Osteocyte (in vitro differentiated cells): ENCODE measurements around the gene IQSEC3. TPM values are rescaled to one million over a fixed set of nuclear protein-coding genes. Genes with fewer than 3 reads are reported as not detected.
"Not testable (repeated sequence)": the region's sequence is repeated elsewhere in the genome, so short reads cannot be mapped to it uniquely, and the experiment has no call there.

Source experiments
- DNase-seq: peaks from one replicate; pipeline ENCODE4 v3.0.0; 2021; ENCODE audit warnings: mixed read lengths; ENCODE audit not compliant: unreplicated experiment; ENCODE audit errors: extremely low spot score
- H3K27ac Mint-ChIP-seq: one replicate; pipeline ENCODE4 v1.8.0; 2021; ENCODE audit warnings: mild to moderate bottlenecking, mixed read lengths; ENCODE audit not compliant: unreplicated experiment
- H3K27me3 Mint-ChIP-seq: one replicate; pipeline ENCODE4 v1.8.0; 2021; ENCODE audit warnings: mixed read lengths; ENCODE audit not compliant: unreplicated experiment
- H3K36me3 Mint-ChIP-seq: one replicate; pipeline ENCODE4 v1.8.0; 2021; ENCODE audit warnings: mixed read lengths; ENCODE audit not compliant: unreplicated experiment
- H3K4me1 Mint-ChIP-seq: one replicate; pipeline ENCODE4 v1.8.0; 2021; ENCODE audit warnings: mixed read lengths; ENCODE audit not compliant: unreplicated experiment
- H3K4me3 Mint-ChIP-seq: one replicate; pipeline ENCODE4 v1.8.0; 2021; ENCODE audit warnings: mild to moderate bottlenecking, moderate library complexity, mixed read lengths; ENCODE audit not compliant: unreplicated experiment
- H3K9me3 Mint-ChIP-seq: one replicate; pipeline ENCODE4 v1.8.0; 2021; ENCODE audit warnings: mixed read lengths; ENCODE audit not compliant: unreplicated experiment
- total RNA-seq: library from RNA; stranded (reverse); gene quantifications from 2 replicates; pipeline ENCODE4 v1.2.1, GENCODE V29; 2021
- TF ChIP-seq, protein P1 (sequence below): fragments of 200-600 bp; sonication (generic); IDR thresholded peaks from 2 replicates; pipeline ENCODE4 v1.5.0; 2021; ENCODE audit warnings: antibody characterized with exemption, mild to moderate bottlenecking, moderate library complexity

The IQSEC3 gene
- total RNA-seq, 1 donor from 2014 or later: 0.56 TPM

DNA sequence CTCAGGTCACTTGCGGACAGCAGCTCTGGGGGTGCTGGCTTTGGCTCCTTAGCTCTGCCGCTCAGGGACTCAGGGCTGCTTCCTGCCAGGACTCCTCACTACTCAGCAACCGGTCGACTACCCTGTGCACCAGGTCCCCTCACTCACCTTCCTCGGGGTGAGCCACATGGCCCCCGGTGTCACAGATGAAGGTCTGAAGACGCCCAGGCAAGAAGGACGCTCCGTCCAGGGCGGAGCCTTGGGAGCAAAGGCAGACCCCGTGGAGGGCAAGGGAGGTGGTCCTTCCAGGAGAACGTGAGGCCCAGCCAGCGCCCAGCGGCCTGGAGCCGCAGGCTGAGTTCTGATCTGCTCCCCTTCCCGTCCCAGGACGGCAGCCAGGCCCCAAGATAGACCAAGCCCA is 115.4 kb downstream of the IQSEC3 start:
- no peak overlapping the region for H3K4me3 Mint-ChIP-seq
- H3K36me3 Mint-ChIP-seq: no peaks in the 10 kb centered on the region
- no peak overlapping the region for H3K27ac Mint-ChIP-seq
- peaks cover 23% of the 10 kb centered on the region for H3K4me1 Mint-ChIP-seq
- TF ChIP-seq, protein P1, sequence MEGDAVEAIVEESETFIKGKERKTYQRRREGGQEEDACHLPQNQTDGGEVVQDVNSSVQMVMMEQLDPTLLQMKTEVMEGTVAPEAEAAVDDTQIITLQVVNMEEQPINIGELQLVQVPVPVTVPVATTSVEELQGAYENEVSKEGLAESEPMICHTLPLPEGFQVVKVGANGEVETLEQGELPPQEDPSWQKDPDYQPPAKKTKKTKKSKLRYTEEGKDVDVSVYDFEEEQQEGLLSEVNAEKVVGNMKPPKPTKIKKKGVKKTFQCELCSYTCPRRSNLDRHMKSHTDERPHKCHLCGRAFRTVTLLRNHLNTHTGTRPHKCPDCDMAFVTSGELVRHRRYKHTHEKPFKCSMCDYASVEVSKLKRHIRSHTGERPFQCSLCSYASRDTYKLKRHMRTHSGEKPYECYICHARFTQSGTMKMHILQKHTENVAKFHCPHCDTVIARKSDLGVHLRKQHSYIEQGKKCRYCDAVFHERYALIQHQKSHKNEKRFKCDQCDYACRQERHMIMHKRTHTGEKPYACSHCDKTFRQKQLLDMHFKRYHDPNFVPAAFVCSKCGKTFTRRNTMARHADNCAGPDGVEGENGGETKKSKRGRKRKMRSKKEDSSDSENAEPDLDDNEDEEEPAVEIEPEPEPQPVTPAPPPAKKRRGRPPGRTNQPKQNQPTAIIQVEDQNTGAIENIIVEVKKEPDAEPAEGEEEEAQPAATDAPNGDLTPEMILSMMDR: no peak
- no peaks in the 10 kb centered on the region for H3K27me3 Mint-ChIP-seq
- no peaks in the 10 kb centered on the region for H3K9me3 Mint-ChIP-seq
- DNase-seq: no peak

DNA sequence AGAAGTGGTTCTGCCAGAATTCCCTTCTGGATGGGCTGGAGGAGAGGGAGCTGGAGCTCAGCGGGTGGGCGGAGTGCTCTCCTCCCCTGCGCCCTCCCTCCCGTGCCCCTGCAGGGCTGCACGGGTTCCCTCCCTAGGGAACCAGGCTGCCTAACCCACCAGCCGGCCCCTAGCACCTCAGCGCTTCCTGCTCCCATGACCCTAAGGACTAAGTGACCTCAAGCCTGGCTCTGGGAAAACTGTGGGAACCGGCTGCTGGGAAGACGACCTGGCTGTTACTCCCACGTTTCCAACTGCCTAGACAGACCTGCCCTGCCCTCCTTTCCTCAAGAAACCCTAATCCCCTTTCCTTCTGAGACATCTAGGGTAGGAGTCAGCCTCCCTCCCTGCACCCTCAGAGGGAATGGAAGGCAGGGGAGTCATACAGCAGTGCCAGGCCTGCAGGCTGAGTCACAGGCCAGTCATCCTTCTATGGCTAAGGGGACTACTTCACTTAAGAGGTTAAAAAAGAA is 115.9 kb downstream of the IQSEC3 start:
- H3K36me3 Mint-ChIP-seq: no peaks in the 10 kb centered on the region
- H3K27ac Mint-ChIP-seq: no peak overlapping the region
- H3K27me3 Mint-ChIP-seq: no peaks in the 10 kb centered on the region
- no peak for DNase-seq
- TF ChIP-seq, protein P1: no peak
- no peak overlapping the region for H3K4me3 Mint-ChIP-seq
- no peaks in the 10 kb centered on the region for H3K9me3 Mint-ChIP-seq
- H3K4me1 Mint-ChIP-seq: peaks cover 22% of the 10 kb centered on the region

DNA sequence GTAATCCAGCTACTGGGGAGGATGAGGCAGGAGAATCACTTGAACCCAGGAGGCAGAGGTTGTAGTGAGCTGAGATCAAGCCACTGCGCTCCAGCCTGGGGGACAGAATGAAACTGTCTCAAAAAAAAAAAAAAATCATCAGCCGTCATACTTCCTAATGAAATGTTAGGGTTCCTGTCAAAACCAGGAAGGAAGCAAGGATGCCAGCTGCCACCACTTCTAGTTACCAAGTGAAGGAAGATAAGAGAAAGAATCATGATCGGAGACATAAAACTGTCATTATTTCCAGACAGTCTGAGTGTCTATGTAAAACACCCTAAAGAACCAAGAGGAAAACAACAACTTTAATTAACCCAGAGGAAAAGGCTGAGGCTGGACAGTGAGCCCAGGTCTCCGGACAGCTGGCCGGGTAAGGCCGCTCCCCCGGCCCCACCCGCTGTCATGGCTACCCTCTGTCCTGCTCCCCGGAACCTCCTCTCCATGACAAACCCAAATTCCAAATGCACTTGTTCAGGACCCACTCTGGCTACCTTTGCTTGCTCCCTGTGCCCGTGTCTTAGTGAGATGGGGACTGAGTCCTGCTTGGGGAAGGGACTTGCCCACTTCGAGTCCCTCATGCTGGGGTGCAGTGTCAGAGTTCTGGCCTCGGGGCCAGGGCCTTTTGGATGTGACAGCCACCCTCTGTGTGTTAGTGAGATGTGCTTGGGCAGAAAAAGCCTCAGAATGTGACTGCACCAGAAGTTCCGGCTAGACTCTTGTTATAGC is 118.4 kb downstream of the IQSEC3 start:
- H3K27me3 Mint-ChIP-seq: peaks cover 4% of the 10 kb centered on the region
- H3K4me1 Mint-ChIP-seq: peaks cover 11% of the 10 kb centered on the region
- H3K9me3 Mint-ChIP-seq: no peaks in the 10 kb centered on the region
- DNase-seq: no peak
- no peaks in the 10 kb centered on the region for H3K36me3 Mint-ChIP-seq
- TF ChIP-seq, protein P1: no peak
- no peak overlapping the region for H3K4me3 Mint-ChIP-seq
- no peak overlapping the region for H3K27ac Mint-ChIP-seq

DNA sequence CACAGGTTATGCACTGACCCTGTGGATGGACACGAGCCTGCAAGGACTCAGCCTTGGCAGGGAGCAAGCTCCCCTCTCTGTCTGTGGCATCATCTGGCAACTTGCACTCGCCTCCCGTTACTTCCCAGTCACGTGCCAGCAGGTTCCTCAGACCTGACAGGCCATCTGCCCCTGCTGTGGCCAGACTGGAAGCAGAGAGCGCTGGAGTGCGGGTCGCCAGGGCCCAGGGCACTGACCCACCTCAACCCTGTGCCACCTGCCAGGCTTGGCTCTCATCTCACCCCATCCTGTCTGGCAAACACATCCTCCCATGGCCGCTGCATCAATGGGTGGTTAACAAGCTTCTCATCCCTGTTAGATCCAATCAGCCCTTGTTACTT is 119.0 kb downstream of the IQSEC3 start:
- Mint-ChIP-seq H3K27ac (no peak overlapping the region), H3K27me3 (peaks cover 7% of the 10 kb centered on the region), H3K4me3 (no peak overlapping the region), H3K9me3 (no peaks in the 10 kb centered on the region), H3K4me1 (peaks cover 9% of the 10 kb centered on the region), H3K36me3 (no peaks in the 10 kb centered on the region)
- TF ChIP-seq, protein P1: no peak
- DNase-seq: no peak

DNA sequence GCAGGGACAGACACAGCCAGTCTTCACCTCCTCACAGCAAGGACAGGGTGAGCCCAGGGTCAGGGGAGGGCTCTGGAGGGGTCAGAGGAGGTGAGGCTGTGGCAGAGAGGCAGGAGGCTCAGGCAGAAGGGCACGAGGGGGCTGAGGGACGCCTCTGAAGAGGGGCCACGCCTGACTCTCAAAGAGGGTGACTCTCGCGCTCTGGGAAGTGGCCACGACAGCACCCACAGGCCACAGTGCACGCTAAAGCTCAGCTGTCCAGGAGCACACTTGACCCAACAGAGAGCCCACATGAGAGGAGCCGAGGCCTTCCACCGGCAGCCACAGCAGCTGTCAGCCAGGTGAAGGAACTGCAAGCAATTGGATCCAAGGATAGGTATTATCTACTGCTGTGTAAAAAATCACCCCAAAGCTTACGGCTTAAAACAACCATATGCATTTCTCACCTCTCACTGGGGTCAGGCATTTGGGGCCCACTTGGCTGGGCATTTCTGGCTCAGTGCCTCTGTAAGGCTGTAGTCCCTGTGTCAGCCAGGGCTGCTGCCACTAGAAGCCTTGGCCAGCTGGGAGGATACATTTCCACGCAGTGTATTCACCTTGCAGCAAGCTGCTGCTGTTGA is 119.5 kb downstream of the IQSEC3 start:
- Mint-ChIP-seq H3K27ac (no peak overlapping the region), H3K27me3 (peaks cover 7% of the 10 kb centered on the region), H3K36me3 (no peaks in the 10 kb centered on the region), H3K4me3 (no peak overlapping the region), H3K4me1 (peaks cover 9% of the 10 kb centered on the region), H3K9me3 (no peaks in the 10 kb centered on the region)
- TF ChIP-seq, protein P1: no peak
- DNase-seq: no peak

DNA sequence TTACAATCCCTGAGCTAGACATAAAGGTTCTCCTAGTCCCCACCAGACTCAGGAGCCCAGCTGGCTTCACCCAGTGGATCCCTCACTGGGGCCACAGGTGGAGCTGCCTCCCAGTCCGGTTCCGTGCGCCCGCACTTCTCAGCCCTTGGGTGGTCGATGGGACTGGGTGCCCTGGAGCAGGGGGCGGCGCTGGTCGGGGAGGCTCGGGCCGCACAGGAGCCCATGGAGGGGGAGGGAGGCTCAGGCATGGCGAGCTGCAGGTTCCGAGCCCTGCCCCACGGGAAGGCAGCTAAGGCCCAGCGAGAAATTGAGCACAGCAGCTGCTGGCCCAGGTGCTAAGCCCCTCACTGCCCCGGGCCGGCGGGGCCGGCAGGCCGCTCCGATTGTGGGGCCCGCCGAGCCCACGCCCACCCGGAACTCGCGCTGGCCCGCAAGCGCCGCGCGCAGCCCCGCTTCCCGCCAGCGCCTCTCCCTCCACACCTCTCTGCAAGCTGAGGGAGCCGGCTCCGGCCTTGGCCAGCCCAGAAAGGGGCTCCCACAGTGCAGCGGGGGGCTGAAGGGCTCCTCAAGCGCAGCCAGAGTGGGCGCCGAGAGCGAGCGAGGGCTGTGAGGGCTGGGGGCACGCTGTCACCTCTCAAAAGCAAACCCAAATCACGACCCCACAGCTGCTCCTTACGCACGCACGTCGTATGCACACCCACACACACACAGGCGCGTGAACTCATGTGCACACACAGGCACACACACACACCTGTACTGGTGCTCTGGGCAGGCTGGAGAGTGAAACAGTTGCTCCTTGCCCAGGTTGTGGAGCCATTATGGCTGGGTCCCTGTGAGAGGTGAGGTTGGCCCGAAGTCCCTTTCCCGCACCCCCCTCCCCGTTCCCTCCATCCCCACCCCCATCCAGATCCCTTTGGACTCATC is 121.7 kb downstream of the IQSEC3 start:
- not testable (repeated sequence) for H3K9me3 Mint-ChIP-seq, H3K4me1 Mint-ChIP-seq, DNase-seq, H3K36me3 Mint-ChIP-seq, H3K27ac Mint-ChIP-seq
- Mint-ChIP-seq H3K4me3 (peak overlapping the region; percentile 78), H3K27me3 (peaks cover 10% of the 10 kb centered on the region)
